GM21447 (cell line): ENCODE data around the gene PFAS.

Experiments
- ATAC-seq: cut with Tn5 transposase; IDR thresholded peaks from one replicate; pipeline ENCODE4 v1.9.1; 2021; ENCODE audit not compliant: unreplicated experiment

The PFAS gene

GRCh38 chr17:8294814-8295316, 45.8 kb downstream of the PFAS start:
- ATAC-seq: no peak

- no peak for ATAC-seq
Observed at GRCh38 chr17:8300226-8300625, 51.1 kb downstream of the PFAS start.

- ATAC-seq: no peak
Observed at GRCh38 chr17:8300627-8301242, 51.6 kb downstream of the PFAS start.

- no peak for ATAC-seq
Observed at GRCh38 chr17:8310601-8311123, 61.6 kb downstream of the PFAS start.

- ATAC-seq: no peak
Observed at GRCh38 chr17:8311131-8311790, 62.2 kb downstream of the PFAS start.

- ATAC-seq: no peak
Observed at GRCh38 chr17:8312251-8312650, 63.2 kb downstream of the PFAS start.

- no peak for ATAC-seq
Observed at GRCh38 chr17:8312726-8313600, 63.9 kb downstream of the PFAS start.

GRCh38 chr17:8314797-8315763, 66.0 kb downstream of the PFAS start:
- ATAC-seq: no peak

- no peak for ATAC-seq
Observed at GRCh38 chr17:8315764-8316217, 66.7 kb downstream of the PFAS start.

GRCh38 chr17:8318010-8318935, 69.2 kb downstream of the PFAS start:
- ATAC-seq: no peak
